Dermis microvascular lymphatic vessel endothelial cell (primary cell): ENCODE data around the gene KHDRBS2. TPM values are rescaled to one million over a fixed set of nuclear protein-coding genes. Genes with fewer than 3 reads are reported as not detected.
A peak's percentile ranks its signal among the peaks of the same experiment; 100 is the strongest.
"Not testable (repeated sequence)": the region's sequence is repeated elsewhere in the genome, so short reads cannot be mapped to it uniquely, and the experiment has no call there.

Experiments used
- DNase-seq, 2 donors: peaks; one replicate each; pipeline versions ENCODE4 v3.0.0 to v3.0.0-alpha.2; 2010; ENCODE audit warnings: low read depth in 2 of 2
- total RNA-seq: library from RNA; depleted of rRNA; stranded (reverse); fragments of >200 nt; gene quantifications from 2 replicates; pipeline ENCODE4 v1.2.1, GENCODE V29; 2014

KHDRBS2 gene
- total RNA-seq, 1 donor from 2014 or later, result not detected

DNA sequence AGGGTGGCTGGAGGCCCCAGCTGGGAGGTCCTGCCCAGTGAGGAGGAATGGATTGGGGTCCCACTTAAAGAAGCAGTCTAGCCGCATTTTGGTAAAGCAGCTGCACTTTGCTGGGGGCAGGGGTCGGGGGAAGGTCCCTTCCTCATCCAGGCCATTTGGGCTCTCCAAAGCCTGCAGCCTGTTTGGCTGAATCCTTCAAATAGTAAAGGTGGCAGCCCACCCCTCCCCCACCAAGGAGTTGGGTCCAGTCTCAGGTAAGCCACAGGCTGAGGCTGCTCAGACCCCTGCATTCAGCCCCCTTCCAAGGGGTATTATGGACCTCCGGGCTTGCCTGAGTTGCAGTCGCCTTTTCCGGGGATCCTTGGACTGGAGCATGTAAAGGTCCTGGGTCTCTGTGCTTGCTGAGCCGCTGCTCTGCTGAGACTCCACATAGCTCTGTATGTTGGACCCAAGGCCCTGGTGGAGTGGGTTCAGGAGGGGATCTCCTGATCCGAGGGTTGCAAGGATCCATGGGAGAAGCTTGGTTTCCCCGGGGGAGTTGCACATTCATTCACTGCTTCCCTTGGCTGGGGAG, 417.4 kb downstream of the KHDRBS2 start:
- DNase-seq, result no peak

DNA sequence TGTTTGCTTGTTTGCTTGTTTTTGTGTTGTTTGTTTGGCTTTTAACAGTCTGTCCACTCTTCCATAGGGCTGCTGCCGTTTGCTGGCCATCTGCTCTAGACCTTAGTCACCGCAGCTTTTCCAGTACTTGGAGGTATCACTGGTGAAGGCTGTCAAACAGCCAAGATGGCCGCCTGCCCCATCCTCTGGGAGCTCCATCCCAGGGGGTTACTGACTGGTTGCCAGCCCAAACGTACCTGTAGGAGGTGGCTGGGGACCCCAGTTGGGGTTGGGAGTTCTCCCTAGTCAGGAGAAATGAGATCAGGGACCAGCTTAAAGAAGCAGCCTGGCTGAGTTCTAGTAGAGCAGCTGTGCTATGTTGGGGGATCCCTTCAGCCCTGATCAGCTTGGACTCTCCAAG, 418.4 kb downstream of the KHDRBS2 start:
- no peak for DNase-seq

DNA sequence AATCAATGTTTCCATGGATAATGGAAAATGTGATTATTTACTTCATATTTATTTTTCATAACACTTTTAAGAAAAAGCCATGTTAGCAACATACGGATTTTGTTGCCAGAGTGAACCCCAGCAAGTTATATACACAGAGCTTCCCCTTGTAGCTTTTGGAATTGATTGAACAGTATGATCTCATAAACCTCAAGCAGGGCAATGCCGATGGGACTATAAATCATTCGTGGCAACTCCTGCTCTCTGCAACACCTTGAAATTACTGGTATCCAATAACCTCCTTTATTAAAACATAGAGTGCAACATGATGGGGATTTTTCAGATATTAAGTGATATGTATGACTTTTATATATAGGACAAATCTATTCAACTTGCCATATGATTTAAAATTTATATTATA, 428.5 kb downstream of the KHDRBS2 start:
- no peak for DNase-seq

DNA sequence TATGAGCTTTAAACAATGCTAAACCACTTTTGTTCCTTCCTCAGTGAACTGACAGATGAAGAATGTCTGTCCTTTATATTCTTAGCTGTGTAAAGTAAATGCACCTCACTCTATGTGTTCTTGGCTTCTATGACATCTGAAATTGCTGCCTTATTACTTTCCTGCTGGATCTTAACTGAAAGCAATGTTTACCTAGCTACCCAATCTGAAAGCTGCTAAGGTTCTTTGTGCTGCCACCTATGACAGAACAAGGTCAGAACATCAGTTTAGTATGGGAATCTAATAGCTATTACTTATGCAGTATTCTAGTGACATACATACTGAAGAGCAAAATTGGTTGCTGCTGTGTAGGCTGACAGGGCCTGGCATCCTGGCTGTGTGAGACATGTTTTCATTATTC, 444.1 kb downstream of the KHDRBS2 start:
- DNase-seq, result no peak

DNA sequence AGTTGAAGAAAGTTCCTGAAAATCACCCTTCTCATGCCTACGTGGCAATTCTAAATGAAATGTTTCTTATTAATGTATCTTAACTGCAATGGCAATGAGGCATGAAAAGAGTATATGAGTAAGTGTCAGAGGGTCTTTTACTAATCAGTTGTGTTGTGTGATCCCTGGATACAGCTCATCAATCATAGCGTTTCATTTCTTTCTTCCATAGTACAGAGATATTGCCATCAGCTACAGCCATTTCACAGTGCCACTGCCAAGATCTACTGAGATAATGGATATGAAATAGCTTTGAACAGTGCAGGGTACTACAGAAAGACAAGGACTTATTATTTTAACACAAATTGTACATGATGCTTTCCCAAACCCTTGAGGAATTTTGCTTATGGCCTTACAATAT, 450.8 kb downstream of the KHDRBS2 start:
- no peak for DNase-seq

DNA sequence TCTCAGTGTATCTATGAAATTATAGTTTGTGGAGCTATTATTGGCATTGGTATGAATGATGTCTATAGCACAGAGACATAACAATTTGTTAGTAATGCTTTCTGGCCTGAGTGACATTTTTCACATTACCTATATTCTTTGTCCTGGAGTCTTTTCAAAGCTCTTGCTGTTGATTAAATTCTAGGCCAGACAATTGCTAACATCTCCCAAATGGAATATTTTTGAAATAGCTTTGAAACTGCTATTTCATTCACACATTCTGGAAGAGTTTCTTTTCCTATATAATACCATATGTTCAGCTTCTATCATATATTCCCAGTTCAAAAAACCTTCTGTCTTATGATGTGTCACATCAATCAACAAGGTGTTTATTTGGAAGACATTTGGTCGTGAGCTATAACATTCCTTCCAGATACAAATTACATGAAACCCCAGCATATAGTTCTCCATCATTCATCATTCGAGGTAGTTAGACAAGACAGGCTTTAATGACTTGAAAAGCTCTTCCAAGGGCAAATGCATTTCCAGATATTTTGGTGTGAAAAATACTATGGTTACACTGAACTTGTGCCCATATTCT, 452.8 kb downstream of the KHDRBS2 start:
- no peak for DNase-seq

DNA sequence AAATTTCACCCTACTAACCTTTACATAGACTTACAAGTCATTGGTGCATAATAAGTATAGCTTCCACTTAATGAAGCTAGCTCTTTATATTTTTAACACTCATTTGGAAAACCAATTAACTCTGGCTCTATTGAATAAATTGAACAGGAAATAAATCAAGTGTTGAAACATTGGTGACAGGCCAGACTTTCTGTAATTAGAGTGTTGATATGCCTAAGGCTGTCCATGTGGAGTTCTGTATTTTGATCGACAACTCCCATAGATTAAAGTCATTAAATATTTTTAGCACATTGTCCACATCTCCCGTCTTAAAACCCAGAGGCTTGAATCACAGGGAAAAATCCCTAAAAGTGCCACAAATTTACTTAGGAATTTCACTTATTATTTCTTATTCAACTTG, 468.3 kb downstream of the KHDRBS2 start:
- DNase-seq, result no peak

DNA sequence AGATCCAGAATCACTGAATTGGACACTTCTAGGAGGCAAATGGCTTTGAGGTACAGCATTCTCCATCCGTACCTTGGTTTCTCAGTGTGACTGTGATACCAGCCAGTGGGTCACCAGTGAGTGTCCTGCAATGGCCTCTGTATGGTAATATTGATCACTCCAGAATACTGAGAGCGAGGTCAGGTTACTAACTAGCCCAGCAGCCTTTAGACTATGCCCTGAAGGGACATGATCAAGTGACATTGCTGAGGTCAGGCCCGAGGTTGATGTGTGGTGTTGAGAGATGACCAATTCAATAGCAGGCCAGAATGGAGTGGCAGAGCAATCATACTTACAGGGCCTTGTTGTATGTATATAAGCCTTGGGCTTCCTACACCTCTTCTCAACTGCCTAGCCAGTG, 476.0 kb downstream of the KHDRBS2 start:
- DNase-seq, result no peak

DNA sequence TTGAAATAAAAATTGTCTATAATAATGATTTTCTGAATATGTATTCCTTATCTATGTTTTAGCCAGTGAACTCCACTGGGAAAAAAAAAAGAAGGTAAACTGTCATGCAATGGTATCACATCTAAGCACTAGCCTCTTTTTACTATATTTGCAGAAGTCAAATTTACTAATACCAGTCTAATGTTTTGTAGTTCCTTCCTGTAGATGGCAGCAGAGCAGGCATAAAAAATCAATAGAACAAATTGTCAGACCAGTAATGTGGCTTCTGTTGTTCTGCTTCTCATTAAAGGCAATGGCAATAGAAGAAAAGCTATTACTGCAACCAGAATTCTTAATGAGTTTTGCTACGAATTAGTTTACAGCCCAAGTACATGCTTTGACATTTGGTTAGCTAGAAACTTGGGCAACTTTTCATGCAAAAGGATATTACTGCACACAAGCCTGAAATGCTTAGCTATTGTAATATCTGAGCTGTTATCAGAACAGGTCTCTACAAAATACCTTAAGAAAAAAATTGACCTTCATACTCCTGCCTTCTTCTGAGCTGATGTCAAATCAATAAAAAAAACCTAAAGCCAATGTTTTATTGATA, 476.9 kb downstream of the KHDRBS2 start:
- DNase-seq, result peak in 1 of 2 donors; percentile 1

DNA sequence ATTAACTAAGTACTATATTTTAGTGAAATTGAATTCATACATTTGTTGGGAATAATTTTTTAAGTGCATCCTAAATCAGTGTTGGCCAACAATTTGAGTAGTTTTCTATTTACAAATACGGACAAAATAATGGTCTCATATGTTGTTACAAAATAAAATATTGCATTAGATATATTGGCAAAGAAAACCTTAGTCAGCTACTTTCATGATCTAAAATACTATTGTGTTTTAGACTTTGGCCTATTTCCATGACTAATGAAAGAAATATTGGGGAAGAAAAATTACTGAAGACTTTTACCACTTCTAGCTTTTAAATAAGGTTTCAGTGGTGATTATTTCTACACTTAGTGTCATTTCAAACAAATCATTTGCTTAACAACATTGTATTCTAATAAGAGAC, 498.0 kb downstream of the KHDRBS2 start:
- no peak for DNase-seq

DNA sequence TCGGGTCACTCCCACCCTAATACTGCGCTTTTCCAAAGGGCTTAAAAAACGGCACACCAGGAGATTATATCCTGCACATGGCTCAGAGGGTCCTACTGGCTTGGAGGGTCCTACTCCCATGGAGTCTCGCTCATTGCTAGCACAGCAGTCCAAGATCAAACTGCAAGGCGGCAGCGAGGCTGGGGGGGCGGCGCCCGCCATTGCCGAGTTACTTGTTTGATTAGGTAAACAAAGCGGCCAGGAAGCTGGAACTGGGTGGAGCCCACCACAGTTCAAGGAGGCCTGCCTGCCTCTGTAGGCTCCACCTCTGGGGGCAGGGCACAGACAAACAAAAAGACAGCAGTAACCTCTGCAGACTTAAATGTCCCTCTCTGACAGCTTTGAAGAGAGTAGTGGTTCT, 516.6 kb downstream of the KHDRBS2 start:
- DNase-seq, result not testable (repeated sequence)

DNA sequence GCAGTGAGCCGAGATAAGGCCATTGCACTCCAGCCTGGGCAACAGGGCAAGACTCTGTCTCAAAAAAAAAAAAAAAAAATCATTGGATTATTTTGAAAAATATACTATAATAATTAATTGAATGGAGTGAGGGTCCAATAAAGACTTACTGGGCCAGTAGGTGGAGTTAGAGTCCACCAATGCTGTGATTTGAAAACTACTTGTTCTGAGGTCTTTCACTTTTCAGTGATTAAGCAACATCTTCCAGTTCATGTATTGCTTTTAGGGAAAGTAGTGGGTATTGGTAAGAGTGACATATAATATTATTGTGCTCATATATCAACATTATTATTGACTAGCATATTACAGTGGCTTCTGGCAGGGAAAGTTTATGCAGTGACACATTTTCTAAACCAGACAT, 530.3 kb downstream of the KHDRBS2 start:
- DNase-seq, result no peak

DNA sequence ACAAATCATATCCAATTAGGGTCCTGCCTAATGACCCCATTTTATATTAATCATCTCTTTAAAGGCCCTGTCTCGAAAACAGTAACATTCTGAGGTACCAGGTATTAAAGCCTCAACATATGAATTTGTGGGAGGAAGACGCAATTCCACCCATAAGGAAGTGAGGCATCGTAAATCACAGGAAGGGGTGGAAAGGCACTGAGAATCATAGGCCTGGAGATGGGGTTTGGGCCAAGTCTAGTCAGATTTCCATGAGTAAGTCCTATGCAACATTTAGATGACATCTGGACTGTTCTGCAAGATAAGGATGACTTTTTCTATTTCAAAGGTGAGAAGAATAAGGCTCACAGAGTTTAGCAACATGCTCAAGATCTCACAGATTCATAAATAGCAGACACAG, 534.0 kb downstream of the KHDRBS2 start:
- DNase-seq, result no peak

DNA sequence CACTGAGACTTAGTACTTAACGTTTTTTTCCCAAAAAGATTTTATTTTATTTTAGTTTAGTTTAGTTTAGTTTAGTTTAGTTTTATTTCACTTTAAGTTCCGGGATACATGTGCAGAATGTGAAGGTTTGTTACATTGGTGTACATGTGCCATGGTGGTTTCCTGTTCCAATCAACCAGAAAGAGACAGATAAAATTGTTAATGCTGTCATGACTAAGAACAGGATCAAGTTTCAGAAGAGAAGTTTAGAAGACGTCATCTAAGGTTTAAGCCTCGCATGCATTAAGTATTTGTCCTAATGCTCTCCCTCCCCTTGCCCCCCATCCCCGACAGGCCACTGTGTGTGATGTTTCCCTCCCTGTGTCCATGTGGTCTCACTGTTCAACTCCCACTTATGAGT, 540.0 kb downstream of the KHDRBS2 start:
- DNase-seq, result no peak

DNA sequence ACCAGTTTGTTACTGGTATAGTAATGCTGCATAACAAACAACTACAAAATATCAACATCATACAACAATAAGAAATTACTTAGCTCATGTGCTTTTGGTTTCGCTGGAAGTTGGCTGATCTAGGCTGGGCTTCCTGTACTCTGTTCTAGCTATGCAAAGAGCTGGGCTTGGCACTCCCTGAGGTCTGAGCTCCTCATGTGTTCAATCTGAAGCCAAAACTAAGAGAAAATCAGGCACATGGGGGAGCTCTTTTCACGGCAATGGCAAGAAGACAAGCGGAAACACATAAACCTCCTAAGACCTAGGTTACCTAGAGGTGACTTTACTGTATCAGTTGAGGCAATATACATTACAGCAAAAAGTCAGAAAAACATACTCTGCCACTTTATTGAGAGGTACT, 574.2 kb downstream of the KHDRBS2 start:
- no peak for DNase-seq

DNA sequence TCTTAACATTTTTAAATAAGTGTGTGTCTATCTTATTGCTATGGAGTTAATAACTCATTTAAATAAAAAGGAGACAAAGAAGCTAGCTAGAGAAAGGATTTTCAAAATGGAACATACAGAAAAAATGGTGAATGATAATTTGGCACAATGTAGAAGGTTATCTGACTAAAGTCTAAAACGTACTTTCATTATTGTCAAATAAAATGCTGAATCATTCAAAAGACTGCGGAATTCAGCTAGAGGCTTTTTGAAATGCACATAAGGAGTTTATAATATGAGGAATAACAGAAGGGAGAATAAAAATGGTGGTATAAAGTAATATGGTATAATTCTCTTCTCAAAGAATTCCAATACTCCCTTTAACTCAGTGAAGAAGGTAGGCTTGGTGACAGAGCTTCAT, 597.9 kb downstream of the KHDRBS2 start:
- DNase-seq, result no peak

DNA sequence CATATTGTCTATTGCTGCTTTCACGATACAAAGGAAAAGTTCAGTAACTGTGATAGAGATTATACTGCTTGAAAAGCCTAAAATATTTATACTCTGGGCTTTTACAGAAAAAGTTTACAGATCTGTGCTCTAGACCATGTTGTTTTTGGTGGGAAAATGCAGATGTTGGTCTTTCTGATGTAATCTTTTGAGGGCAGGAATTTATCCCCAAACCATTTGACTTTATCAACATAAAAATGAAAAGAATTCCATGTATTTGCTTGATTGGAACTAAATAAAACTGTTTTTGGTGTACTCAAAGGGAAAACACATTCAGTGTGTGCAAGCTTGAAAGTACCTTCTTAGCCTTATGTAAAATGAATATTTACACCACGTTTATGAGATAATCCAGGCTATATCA, 603.5 kb downstream of the KHDRBS2 start:
- DNase-seq, result no peak

DNA sequence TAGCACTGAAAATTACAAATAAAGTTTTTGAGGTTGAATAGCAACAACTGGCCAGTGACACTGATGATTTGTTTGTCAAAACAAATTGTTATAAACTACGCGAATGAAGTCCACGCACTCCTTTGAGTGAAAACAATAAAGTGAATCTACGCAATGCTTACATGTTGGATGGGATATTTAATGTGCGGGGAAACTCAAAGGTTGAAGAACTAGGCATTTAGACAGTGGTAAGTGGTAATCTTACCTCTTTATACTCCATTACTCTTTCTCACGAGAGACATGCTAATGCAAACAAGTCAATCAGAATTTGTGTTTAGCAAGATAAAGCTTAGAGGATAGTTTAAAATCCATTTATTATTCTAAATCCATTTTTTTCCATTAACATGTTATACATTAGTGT, 606.4 kb downstream of the KHDRBS2 start:
- DNase-seq, result no peak

DNA sequence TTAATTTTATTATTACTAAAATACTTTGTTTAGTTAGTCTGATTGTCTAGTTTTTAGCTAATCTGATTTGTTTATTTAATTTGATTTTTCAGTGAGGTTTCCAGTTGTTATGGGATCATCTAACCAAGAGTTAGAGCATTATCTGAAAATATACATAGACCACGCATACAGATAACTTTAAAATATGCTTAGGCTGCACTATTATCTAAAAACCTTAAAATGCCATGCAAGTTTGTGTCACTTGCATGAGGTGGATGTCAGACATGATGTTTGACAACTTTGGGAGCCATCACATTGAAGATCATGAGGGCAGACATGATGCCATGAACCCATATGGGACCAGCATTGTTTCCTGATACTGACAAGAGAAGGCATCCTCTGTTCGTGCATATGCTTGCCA, 610.3 kb downstream of the KHDRBS2 start:
- no peak for DNase-seq

DNA sequence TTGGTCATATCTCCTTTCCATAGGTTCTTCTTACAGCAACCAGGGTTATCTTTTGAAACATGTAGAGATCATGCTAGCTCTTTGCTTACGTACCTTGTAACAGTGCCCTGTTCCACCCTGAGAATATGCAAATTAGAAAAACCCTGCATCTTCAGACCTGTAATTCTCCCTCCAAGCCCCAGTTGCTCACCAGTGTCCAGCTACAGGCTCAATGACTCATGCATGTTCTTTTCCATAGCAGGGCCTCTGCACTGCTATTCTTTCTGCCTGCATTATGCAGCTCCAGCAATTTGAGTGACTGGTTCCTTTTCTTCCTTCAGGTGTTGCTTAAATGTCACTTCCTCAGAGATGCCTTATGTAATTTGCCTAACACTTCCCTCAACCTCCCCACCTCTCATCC, 636.2 kb downstream of the KHDRBS2 start:
- no peak for DNase-seq

DNA sequence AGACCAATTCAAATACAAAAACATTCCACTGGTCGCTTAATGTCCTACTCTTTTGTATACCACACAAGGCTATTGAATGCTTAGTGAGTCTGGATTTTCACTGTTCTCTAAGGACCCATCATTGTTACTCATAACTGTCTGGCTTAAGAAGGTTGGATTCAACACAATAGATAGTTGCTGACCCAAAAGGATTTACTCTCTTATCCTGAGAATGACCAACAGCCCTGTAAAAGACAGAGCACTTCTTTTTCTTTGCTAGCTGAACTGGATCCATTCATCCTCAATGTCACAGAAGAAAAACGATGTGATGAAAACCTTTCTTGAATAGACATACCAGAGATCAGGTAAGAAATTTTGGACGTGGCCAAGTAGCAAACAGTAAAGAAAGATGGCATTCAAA, 645.6 kb downstream of the KHDRBS2 start:
- no peak for DNase-seq
